DLD1 (cell line): ENCODE measurements around the gene BOC.

Experiments used
- in situ Hi-C: cut with HindIII; loops from 2 replicates; pipeline ENCODE4 v1.10.0; 2017; ENCODE audit warnings: low sequenced_read_pairs

BOC gene

DNA sequence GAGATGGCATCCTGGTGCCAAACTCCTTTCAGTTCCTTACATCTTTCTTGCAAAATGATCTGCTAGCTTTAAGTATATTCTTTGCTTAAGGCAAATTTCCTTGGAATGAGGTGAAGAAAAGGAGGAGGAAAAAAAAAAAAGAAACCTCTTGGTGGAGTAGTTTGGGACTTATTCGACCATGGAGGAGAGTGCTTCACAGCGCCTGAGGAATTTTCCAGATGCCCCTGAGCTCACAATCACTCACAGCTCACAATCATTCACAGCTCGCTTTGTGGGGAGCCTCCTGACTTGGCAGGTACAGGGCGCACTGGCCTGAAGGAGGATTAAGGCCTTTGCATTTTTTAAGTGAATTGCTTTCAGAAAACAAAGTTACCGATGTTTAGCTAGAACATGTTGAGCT, 53.9 kb downstream of the BOC start:
- in situ Hi-C loops = no loop called here

DNA sequence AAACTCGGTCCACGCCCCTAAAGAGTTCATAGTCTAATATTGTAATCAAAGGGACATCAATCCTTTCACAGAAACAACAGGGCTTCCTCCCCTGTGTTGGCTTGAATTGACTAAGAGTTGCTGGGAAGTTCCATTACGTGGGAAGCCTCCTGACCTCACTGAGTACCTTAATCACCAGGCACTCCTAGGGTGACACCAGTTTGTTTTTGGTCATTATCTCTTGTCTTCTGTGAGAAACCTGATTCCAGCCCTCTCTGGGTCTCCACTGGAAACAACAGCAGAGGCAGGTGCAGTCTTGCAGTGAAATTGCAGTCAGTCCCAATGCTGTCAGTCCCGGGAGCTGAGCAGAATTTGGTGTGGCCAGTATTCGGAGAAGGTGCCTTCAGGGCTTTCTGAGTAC, 55.4 kb downstream of the BOC start:
- in situ Hi-C loops = no loop called here

DNA sequence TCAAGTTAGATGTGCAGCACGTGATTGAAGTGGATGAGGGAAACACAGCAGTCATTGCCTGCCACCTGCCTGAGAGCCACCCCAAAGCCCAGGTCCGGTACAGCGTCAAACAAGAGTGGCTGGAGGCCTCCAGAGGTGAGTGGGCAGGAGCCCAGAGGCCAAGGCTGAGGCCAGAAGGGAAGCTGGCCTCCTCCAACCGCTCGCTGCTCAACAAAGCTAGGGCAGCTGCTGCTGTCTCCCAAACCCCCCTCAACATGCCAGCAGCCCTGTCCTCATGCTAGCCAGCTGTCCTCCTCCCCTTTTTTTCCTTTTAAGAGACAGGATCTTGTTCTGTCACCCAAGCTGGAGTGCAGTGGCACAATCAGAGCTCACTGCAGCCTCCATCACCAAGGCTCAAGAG, 57.0 kb downstream of the BOC start:
- in situ Hi-C loops = no loop called here

DNA sequence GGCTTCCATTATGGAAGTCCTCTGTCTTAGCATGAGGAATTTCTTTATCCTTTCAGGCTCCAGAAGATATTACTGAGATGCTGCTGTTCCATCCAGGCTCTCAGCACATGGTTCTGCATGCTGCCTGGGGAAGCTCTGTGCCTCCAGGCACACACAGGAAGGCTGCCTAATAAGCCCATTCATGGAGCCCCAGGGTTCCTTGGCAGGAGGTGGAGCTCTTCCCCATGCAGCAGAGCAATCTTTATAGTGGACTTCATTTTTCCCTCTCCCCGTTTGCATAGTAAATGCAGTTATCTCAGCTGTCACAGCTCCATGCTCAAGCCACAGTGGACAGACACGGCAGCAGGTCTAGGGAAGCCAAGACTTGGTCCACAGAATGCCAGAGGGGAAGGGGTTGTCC, 57.6 kb downstream of the BOC start:
- in situ Hi-C loops = no loop called here

DNA sequence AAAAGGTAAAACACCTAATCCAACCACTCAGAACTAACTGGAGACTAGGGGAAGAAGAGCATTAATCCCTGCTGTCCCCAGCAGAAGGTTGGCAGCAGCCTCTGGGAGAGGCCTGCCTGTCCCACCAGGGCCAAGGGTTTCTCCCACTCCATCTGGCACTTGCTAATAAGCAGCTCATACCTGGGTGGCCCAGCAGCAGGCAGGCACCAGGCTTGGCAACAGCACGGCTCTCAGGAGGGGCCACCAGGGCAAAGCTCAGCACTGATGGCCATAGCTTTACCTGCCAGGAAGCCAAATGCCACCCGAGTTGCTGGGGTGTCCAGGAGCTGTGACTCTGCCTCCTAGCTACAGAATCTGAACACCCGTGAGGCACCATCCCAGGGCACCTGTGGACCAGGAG, 58.3 kb downstream of the BOC start:
- in situ Hi-C loops = no loop called here

DNA sequence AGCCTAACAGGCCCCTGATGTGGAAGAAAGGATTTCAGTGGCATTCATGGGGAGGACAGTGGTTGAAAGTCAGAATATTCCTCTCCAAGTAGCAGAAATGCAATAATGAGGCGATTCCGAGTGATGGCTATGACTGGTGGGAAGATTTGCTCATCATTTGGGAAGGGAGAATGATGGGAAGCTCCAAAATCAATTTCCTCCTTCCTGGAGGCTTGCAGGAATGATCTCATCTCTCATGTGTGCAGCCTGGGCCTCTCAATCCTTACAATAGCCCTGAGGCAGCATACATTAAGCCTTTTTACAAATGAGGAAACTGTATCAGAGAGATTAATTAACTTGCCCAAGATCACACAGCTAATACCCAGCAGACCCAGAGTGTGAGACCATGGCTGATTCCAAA, 58.7 kb downstream of the BOC start:
- in situ Hi-C loops = no loop called here

DNA sequence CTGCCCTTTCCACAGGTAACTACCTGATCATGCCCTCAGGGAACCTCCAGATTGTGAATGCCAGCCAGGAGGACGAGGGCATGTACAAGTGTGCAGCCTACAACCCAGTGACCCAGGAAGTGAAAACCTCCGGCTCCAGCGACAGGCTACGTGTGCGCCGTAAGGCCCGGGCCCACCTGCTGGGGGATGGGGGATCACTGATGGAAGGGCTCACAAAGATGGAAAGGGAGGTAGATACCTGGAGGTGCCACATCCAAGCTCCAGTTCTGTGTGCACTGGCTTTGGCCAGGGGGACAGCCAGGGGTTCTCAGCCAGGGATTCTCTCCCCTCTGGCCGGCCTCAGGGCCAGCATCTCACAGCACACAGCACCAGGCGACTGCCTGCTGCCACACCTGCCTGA, 59.4 kb downstream of the BOC start:
- in situ Hi-C loops = no loop called here

DNA sequence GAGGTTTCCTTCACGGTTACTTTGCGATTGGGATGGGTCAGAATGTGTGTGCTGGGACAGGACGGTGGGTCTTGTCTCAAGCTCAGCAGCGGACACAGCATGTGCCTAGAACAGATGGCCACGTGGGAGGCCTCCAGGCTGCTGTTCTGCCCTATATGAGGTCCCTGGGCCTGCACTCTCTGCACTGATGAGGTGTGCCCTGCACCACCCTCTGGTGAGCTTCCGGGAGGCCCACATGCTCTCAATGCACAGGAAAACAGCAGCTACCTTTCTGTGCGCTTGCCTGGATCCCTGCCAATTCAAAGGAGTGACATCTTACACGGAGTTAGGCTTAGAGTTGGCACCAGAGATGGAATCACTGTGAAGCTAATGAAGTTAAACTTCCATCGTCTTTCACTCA, 59.8 kb downstream of the BOC start:
- in situ Hi-C loops = no loop called here

DNA sequence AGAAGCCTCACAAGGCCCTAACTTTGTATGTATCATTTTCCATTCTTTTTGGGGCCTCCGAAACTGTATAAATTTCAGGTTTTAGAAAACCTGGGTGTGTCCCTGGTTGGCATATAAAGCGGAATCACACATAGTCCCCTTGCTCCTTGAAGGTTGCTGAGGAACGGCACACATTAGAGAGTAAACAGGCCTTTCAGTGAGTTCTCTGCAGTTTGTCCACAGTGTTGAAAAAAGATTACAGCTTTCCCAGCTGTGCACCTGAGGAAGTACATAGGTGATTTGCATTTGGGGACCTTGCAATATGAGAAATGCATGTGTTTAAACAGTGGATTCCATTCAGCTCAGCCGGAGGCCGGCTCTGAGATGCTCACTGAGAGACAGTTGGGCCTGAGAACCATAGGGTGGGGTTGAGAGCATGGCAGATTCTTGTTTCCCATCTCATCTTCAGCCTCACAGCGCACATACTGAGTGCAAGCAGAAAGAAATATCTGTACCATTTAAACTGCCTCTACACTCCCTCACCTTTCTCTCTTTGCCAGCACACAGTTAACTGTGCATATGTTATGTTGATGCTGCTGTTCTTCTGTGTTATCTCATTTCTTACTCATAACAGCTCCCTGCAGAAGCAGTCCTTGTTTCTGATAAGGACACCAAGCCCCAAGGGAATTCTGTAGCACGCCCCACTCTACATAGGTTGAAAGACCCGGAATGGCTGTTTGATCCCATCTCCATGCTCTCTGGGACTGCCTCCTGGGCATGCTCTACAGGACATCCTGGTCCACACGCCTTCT, 60.4 kb downstream of the BOC start:
- in situ Hi-C loops = no loop called here

DNA sequence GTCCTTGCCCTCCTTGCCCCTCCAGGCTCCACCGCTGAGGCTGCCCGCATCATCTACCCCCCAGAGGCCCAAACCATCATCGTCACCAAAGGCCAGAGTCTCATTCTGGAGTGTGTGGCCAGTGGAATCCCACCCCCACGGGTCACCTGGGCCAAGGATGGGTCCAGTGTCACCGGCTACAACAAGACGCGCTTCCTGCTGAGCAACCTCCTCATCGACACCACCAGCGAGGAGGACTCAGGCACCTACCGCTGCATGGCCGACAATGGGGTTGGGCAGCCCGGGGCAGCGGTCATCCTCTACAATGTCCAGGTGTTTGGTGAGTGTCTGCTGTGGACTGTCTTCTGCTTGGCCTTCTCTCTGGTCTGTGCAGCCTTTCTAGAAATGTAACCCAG, 61.0 kb downstream of the BOC start:
- in situ Hi-C loops = no loop called here

DNA sequence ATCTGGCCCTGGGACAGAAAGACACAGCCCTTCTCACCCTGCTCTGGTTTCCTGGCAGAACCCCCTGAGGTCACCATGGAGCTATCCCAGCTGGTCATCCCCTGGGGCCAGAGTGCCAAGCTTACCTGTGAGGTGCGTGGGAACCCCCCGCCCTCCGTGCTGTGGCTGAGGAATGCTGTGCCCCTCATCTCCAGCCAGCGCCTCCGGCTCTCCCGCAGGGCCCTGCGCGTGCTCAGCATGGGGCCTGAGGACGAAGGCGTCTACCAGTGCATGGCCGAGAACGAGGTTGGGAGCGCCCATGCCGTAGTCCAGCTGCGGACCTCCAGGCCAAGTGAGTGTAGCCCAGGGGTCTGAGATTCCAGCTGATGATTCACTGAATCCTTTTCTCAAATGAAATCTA, 61.7 kb downstream of the BOC start:
- in situ Hi-C loops = no loop called here

DNA sequence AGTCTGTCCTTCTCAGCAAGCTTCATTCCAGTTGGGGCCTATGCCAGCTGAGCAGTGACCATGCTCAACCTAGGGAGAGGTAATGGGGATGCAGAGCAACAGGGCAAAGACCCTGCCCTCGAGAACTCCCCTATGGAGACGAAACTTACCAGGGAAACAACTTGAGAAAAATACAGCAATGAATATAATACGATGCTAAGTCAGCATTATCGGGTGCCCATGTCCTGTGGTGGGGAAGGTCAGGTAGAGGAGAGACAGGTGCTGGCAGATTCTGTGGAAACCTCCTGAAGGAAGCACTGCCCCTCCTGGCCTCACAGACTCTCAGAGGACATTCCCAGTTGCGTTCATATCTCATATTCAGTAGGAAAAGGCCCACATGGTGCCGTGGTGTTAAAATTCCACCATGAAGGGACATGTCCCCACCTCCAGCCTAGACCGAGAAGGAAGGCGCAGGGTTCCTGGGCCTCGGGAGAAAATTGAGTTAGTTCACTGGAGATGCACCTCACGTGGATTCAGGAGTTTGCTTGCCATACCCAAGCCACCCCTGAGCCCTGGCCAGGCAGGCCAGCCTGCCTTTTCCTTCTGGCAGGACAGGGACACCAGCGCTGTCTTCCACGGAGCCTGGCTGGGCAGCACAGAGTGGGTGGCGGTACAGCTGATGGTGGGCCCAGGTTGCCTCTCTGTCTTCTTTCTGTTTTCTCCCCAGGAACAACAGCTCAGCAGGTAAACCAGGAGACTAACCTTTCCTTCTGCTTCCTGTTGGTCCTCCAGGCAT, 62.4 kb downstream of the BOC start:
- in situ Hi-C loops = no loop called here

DNA sequence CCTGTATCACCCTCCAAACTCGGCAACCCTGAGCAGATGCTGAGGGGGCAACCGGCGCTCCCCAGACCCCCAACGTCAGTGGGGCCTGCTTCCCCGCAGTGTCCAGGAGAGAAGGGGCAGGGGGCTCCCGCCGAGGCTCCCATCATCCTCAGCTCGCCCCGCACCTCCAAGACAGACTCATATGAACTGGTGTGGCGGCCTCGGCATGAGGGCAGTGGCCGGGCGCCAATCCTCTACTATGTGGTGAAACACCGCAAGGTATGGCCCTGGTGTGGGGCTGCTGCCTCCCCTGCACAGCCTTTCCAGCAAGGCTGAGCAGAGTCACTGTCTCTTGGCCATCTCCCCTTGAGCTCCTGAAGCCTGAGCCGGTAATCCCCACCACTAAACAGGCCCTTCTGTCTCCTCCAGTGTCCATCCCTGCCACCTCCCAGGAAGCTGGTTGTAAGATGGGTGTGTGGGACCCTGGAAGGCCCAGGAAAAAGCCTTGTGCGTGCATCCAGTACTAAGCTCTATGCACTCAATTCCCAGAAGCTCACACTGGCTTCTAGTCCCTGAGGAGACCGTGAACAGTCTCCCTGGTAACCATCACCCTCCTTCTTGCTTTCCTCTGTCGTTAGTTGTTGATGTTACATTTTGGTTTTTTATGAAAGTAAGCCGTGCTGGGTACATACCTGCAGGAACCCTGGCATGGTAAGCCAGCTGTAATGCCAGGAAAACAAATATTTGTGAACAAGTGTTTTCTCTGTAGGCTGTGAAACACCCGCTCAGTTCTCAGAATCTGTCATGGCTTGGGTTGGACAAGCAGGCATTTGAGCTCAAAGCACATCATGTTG, 63.3 kb downstream of the BOC start:
- in situ Hi-C loops = no loop called here

DNA sequence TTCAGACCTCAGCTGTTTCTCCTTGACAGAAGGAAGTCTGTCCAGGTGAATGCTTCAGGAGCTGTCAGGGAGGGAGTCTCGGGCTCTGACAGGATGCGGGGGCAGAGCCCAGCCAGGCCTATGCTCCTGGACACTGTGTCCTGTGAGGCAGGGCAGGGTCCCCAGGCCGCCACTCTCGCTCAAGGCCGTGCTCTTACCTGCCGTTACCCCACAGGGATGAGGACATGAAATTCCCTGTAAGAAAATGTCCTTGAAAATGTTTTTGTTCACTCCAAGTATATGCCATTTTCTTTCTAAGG, 63.9 kb downstream of the BOC start:
- in situ Hi-C loops = no loop called here

DNA sequence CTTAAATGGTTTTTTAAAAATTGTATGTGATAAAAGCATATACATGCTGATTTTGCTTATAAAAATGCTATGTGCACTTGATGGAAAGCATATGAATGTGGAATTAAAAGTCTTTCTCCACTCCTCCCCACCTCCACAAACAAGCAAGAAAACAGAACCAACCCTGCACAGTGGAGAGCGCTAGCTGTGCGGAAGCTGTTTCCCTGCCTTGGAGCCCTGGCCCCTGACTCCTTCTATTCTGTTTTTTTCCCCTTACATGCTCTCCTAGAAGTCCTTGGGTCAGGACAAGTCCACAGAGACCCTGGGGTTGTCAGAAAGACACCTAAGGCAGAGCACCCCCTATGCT, 64.2 kb downstream of the BOC start:
- in situ Hi-C loops = no loop called here

DNA sequence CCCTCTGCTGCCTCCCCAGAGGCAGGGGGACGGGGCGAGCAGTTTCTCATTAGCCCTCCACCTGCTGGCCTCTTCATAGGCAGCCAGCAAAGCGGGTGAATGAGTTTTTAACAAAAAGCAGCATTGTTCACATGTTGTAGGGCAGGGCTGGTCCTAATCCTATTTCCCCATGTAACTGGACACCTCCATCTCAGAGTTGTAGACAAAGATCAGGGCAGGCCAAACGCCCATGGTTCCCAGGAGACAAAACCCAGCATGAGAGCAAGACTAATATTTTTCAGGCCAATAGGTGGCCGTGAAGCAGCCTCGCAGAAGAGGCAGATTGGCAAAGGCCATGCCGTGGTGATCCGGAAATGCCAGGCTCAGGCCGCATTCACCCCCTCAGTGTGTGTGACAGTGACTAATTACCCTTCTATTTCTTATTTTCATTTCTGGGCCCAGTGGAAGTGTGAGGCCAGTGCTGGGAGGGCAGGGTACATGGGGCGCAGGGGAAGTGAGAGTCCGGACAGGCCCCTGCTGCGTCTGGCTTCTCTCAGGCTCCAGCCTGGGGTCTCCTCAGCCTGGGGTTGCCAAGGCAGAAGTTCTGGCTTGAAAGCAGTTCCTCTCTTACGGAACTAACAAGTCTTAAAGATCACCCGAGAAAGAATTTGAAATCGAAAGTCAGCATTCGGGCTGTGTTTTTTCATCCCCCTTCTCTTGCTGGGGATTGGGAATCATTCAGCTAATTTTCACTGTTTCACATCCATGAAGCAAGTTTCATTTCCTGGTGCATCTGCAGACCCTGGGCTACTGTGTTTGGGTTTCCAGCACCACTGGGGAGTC, 64.8 kb downstream of the BOC start:
- in situ Hi-C loops = no loop called here

DNA sequence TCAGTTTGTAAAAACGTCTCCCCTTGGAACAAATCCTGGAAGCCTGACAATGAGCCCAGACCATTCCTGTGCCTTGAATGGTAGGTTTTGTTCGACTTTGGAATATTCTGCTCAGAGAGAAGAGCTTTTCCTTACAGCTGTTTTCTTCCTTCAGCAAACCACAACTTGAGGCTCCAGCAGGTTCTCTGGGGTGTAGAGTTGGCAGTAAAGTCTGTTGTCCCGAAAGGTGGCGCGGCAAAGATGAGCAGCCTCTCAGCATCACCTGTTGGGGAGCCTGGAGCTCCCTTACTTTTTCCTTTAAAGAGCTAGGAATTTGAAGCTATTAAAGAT, 65.4 kb downstream of the BOC start:
- in situ Hi-C loops = no loop called here

DNA sequence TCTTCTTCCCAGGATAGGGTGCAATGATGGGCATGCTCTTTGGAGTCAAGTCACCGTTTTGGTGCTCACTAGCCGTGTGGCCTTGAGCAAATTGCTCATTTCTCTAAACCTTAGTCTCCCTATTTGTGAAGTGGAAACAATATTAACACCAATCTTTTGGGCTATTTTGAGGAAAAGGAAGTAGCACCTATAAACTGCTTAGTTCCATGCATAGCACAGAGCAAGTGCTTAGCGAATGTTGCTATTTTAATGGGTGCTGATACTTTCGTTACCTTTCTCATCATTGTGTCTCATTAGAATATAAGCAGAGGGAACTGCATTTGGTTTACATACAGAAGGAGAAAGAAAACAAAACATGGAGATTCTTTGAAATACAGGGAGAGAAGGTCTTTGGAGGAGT, 66.1 kb downstream of the BOC start:
- in situ Hi-C loops = no loop called here

DNA sequence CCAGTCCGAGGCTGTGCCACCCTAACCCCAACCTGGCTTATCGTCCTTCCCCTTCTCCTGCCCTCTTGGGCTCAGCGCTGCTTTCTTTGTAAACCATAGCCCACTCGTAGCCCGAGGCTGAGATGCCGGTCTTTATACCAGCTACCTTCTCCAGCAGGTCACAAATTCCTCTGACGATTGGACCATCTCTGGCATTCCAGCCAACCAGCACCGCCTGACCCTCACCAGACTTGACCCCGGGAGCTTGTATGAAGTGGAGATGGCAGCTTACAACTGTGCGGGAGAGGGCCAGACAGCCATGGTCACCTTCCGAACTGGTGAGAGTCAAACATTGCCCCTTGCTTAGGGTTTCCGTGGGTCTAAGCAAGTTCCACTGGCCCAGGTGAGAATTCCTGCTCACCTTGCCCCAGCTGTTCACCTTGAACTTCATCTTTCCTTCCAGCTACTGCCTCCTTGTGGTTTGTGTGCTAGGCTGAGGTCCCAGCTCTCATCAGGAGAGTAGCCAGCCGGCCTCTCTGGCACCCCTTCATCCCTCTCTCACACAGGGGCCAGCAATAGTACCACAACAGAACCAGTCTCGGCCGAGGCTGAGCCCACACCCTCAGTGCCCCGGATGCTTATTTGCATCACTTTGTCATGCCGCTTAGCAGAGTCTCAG, 66.7 kb downstream of the BOC start:
- in situ Hi-C loops = no loop called here

DNA sequence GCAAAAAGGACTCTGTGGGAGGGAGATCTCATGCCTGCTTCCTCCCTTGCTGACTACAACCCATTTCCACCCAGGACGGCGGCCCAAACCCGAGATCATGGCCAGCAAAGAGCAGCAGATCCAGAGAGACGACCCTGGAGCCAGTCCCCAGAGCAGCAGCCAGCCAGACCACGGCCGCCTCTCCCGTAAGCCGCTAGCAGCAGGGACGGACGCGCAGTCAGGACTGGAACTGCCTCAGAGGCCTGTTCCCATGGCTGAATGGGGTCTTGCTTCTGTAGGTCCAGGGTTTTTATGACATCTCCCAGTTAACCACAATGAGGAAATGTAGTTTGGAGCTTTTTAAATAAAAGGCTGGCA, 67.2 kb downstream of the BOC start:
- in situ Hi-C loops = no loop called here

DNA sequence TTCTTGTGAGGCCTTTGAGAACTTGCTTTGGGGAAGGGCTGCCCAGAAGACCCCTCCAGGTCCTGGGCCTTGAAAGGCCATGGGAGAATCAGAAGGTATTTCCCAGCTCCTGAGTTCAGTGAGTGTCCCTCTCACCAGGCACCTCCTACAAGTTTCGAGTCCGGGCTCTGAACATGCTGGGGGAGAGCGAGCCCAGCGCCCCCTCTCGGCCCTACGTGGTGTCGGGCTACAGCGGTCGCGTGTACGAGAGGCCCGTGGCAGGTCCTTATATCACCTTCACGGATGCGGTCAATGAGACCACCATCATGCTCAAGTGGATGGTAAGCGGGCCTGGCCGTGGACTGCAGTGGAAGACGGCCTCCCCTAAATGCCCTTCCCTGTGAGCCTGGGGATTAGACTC, 68.3 kb downstream of the BOC start:
- in situ Hi-C loops = no loop called here
